ENCODE results near the gene SHFL. TPM values are rescaled to one million over a fixed set of nuclear protein-coding genes. Genes with fewer than 3 reads are reported as not detected.

SHFL gene
- total RNA-seq, 5 donors from 2014 or later (not counting 1 experiment from before 2014, with no cell fraction given), result 75.5 to 116 (median 109) TPM

- Mint-ChIP-seq H3K27ac (peak overlapping the region; percentile 86 to 89), H3K36me3 (peaks cover 35% of the 10 kb centered on the region), H3K27me3 (no peaks in the 10 kb centered on the region), H3K4me3 (peak overlapping the region in 1 of 3 donors; percentile 61), H3K4me1 (peaks cover 32 to 52% (median 42%) of the 10 kb centered on the region in 3 donors), H3K9me3 (no peaks in the 10 kb centered on the region)
- WGBS (ENCODE audit: insufficient coverage), result 70% methylated on average over 19 of the region's 19 CpGs
- Histone ChIP-seq H3K4me3 (ENCODE audit: control insufficient read depth in 1 of 2, extremely low read depth in 1 of 2, low read length in 1 of 2) (peak overlapping the region in 1 of 2 donors; percentile 21), H3K27me3 (replicated peaks in 1 of 2; ENCODE audit: control insufficient read depth in 2 of 2, extremely low read depth in 1 of 2, insufficient read depth in 2 of 2, low read length in 1 of 2) (no peaks in the 10 kb centered on the region), H3K4me1 (ENCODE audit: control insufficient read depth in 1 of 2, extremely low read depth in 1 of 2, insufficient read depth in 2 of 2, low read length in 2 of 2) (peaks cover 6 to 94% of the 10 kb centered on the region in 2 experiments), H3K27ac (ENCODE audit: low read length) (peak overlapping the region; percentile 81), H3K36me3 (ENCODE audit: control insufficient read depth in 2 of 2, extremely low read depth in 1 of 2, insufficient read depth in 1 of 2, low read length in 1 of 2) (peaks cover 31 to 74% of the 10 kb centered on the region in 2 donors), H3K9me3 (no peaks in the 10 kb centered on the region)
- CTCF ChIA-PET, result interaction anchor here (0.5 to 2.5 kb wide), 6 partner anchors 9 to 335 kb away, joined by 3 to 16 read pairs (median 4); no protein-coding TSS in a partner anchor
- ATAC-seq (replicated peaks in 1 of 4) (peak in 3 of 4 experiments; percentile 1 to 3 (median 2)), DNase-seq (peak in 2 of 35 experiments; percentile 25 to 42)
- POLR2A ChIA-PET, result no interaction called here
Measured at GRCh38 chr19:10113592-10113963, 27.5 kb downstream of the SHFL start.

GRCh38 chr19:10113964-10114650, 28.0 kb downstream of the SHFL start:
- H3K27ac Mint-ChIP-seq, result peak overlapping the region in 1 of 2 donors; percentile 89
- no peaks in the 10 kb centered on the region for H3K27me3 Mint-ChIP-seq
- no peak overlapping the region for H3K4me3 Mint-ChIP-seq
- Histone ChIP-seq H3K27me3 (replicated peaks in 1 of 2; ENCODE audit: control insufficient read depth in 2 of 2, extremely low read depth in 1 of 2, insufficient read depth in 2 of 2, low read length in 1 of 2) (no peaks in the 10 kb centered on the region), H3K4me3 (ENCODE audit: control insufficient read depth in 1 of 2, extremely low read depth in 1 of 2, low read length in 1 of 2) (no peak overlapping the region), H3K9me3 (no peaks in the 10 kb centered on the region), H3K36me3 (ENCODE audit: control insufficient read depth in 2 of 2, extremely low read depth in 1 of 2, insufficient read depth in 1 of 2, low read length in 1 of 2) (peaks cover 29 to 74% of the 10 kb centered on the region in 2 donors), H3K4me1 (ENCODE audit: control insufficient read depth in 1 of 2, extremely low read depth in 1 of 2, insufficient read depth in 2 of 2, low read length in 2 of 2) (peaks cover 11 to 98% of the 10 kb centered on the region in 2 experiments), H3K27ac (ENCODE audit: low read length) (peak overlapping the region; percentile 81)
- peak in 2 of 35 experiments; percentile 16 to 27 for DNase-seq
- ChIA-PET POLR2A (interaction anchor here in 1 of 2 donors (0.8 kb wide), 1 partner anchor 29 kb away, joined by 5 read pairs; no protein-coding TSS in a partner anchor), CTCF (interaction anchor here (0.6 to 1.7 kb wide), 3 partner anchors 10 to 607 kb away, joined by 3 to 10 read pairs (median 3); no protein-coding TSS in a partner anchor)
- no peak for ATAC-seq (replicated peaks in 1 of 4)
- no peaks in the 10 kb centered on the region for H3K9me3 Mint-ChIP-seq
- peaks cover 35% of the 10 kb centered on the region for H3K36me3 Mint-ChIP-seq
- 92% methylated on average over 39 of the region's 43 CpGs for WGBS (ENCODE audit: insufficient coverage)
- peaks cover 36 to 57% (median 46%) of the 10 kb centered on the region in 3 donors for H3K4me1 Mint-ChIP-seq

- Histone ChIP-seq H3K9me3 (no peaks in the 10 kb centered on the region), H3K4me3 (ENCODE audit: control insufficient read depth in 1 of 2, extremely low read depth in 1 of 2, low read length in 1 of 2) (no peak overlapping the region), H3K27me3 (replicated peaks in 1 of 2; ENCODE audit: control insufficient read depth in 2 of 2, extremely low read depth in 1 of 2, insufficient read depth in 2 of 2, low read length in 1 of 2) (no peaks in the 10 kb centered on the region), H3K36me3 (ENCODE audit: control insufficient read depth in 2 of 2, extremely low read depth in 1 of 2, insufficient read depth in 1 of 2, low read length in 1 of 2) (peaks cover 22 to 66% of the 10 kb centered on the region in 2 donors), H3K4me1 (ENCODE audit: control insufficient read depth in 1 of 2, extremely low read depth in 1 of 2, insufficient read depth in 2 of 2, low read length in 2 of 2) (peaks cover 12 to 95% of the 10 kb centered on the region in 2 experiments), H3K27ac (ENCODE audit: low read length) (no peak overlapping the region)
- no peaks in the 10 kb centered on the region for H3K9me3 Mint-ChIP-seq
- ATAC-seq (replicated peaks in 1 of 4) (no peak), DNase-seq (no peak)
- H3K27ac Mint-ChIP-seq, result peak overlapping the region in 1 of 2 donors; percentile 28
- POLR2A ChIA-PET, result interaction anchor here in 1 of 2 donors (0.5 to 0.8 kb wide), 2 partner anchors 28 kb away, joined by 5 to 8 read pairs; no protein-coding TSS in a partner anchor
- 82% methylated on average over 23 of the region's 26 CpGs for WGBS (ENCODE audit: insufficient coverage)
- no peak overlapping the region for H3K4me3 Mint-ChIP-seq
- peaks cover 41 to 61% (median 50%) of the 10 kb centered on the region in 3 donors for H3K4me1 Mint-ChIP-seq
- CTCF ChIA-PET, result interaction anchor here in 1 of 2 donors (0.6 to 1.0 kb wide), 2 partner anchors 19 to 607 kb away, joined by 3 read pairs; no protein-coding TSS in a partner anchor
- no peaks in the 10 kb centered on the region for H3K27me3 Mint-ChIP-seq
- H3K36me3 Mint-ChIP-seq, result peaks cover 31% of the 10 kb centered on the region
Measured at GRCh38 chr19:10114651-10115391, 28.7 kb downstream of the SHFL start.

- Mint-ChIP-seq H3K36me3 (peaks cover 26% of the 10 kb centered on the region), H3K27me3 (no peaks in the 10 kb centered on the region), H3K4me3 (no peak overlapping the region), H3K9me3 (no peaks in the 10 kb centered on the region), H3K4me1 (peaks cover 40 to 61% (median 52%) of the 10 kb centered on the region in 3 donors), H3K27ac (no peak overlapping the region)
- H3K27ac ChIP-seq (ENCODE audit: low read length), result no peak overlapping the region
- peaks cover 12 to 95% of the 10 kb centered on the region in 2 experiments for H3K4me1 ChIP-seq (ENCODE audit: control insufficient read depth in 1 of 2, extremely low read depth in 1 of 2, insufficient read depth in 2 of 2, low read length in 2 of 2)
- ChIA-PET CTCF (interaction anchor here (0.6 to 2.1 kb wide), 4 partner anchors 9 to 132 kb away, joined by 3 to 5 read pairs (median 4); partner anchors contain the start of gene PPAN (in 1 of the 2)), POLR2A (interaction anchor here (0.5 to 0.6 kb wide), 3 partner anchors 27 to 643 kb away, joined by 3 to 8 read pairs (median 4); no protein-coding TSS in a partner anchor)
- 90% methylated on average over 35 of the region's 45 CpGs for WGBS (ENCODE audit: insufficient coverage)
- DNase-seq (no peak), ATAC-seq (replicated peaks in 1 of 4) (no peak)
- H3K27me3 ChIP-seq (replicated peaks in 1 of 2; ENCODE audit: control insufficient read depth in 2 of 2, extremely low read depth in 1 of 2, insufficient read depth in 2 of 2, low read length in 1 of 2), result no peaks in the 10 kb centered on the region
- H3K9me3 ChIP-seq, result no peaks in the 10 kb centered on the region
- H3K4me3 ChIP-seq (ENCODE audit: control insufficient read depth in 1 of 2, extremely low read depth in 1 of 2, low read length in 1 of 2), result no peak overlapping the region
- peaks cover 20 to 59% of the 10 kb centered on the region in 2 donors for H3K36me3 ChIP-seq (ENCODE audit: control insufficient read depth in 2 of 2, extremely low read depth in 1 of 2, insufficient read depth in 1 of 2, low read length in 1 of 2)
Measured at GRCh38 chr19:10115392-10116084, 29.4 kb downstream of the SHFL start.

GRCh38 chr19:10116085-10116865, 30.2 kb downstream of the SHFL start:
- no peak for ATAC-seq (replicated peaks in 1 of 4)
- Histone ChIP-seq H3K4me1 (ENCODE audit: control insufficient read depth in 1 of 2, extremely low read depth in 1 of 2, insufficient read depth in 2 of 2, low read length in 2 of 2) (peaks cover 12 to 87% of the 10 kb centered on the region in 2 experiments), H3K9me3 (no peaks in the 10 kb centered on the region), H3K27ac (ENCODE audit: low read length) (no peak overlapping the region), H3K36me3 (ENCODE audit: control insufficient read depth in 2 of 2, extremely low read depth in 1 of 2, insufficient read depth in 1 of 2, low read length in 1 of 2) (peaks cover 20 to 52% of the 10 kb centered on the region in 2 donors), H3K4me3 (ENCODE audit: control insufficient read depth in 1 of 2, extremely low read depth in 1 of 2, low read length in 1 of 2) (no peak overlapping the region), H3K27me3 (replicated peaks in 1 of 2; ENCODE audit: control insufficient read depth in 2 of 2, extremely low read depth in 1 of 2, insufficient read depth in 2 of 2, low read length in 1 of 2) (no peaks in the 10 kb centered on the region)
- H3K36me3 Mint-ChIP-seq, result peaks cover 23% of the 10 kb centered on the region
- DNase-seq, result peak in 1 of 35 experiments; percentile 14
- 84% methylated on average over 25 of the region's 35 CpGs for WGBS (ENCODE audit: insufficient coverage)
- H3K27ac Mint-ChIP-seq, result peak overlapping the region in 1 of 2 donors; percentile 55
- no peaks in the 10 kb centered on the region for H3K27me3 Mint-ChIP-seq
- peaks cover 36 to 59% (median 50%) of the 10 kb centered on the region in 3 donors for H3K4me1 Mint-ChIP-seq
- H3K4me3 Mint-ChIP-seq, result no peak overlapping the region
- H3K9me3 Mint-ChIP-seq, result no peaks in the 10 kb centered on the region
- ChIA-PET CTCF (interaction anchor here (0.6 to 2.1 kb wide), 4 partner anchors 10 to 131 kb away, joined by 3 to 5 read pairs (median 4); partner anchors contain the start of gene PPAN (in 1 of the 2)), POLR2A (interaction anchor here (0.6 kb wide), 2 partner anchors 96 to 642 kb away, joined by 3 to 4 read pairs; no protein-coding TSS in a partner anchor)
